Measurements from ENCODE around the gene UBE2L6. TPM values are rescaled to one million over a fixed set of nuclear protein-coding genes. Genes with fewer than 3 reads are reported as not detected.

UBE2L6 gene
- total and polyA plus RNA-seq, 2 donors (not counting 1 experiment from before 2014, with no cell fraction given): 63.5 to 70.7 TPM

- whole genome bisulfite sequencing (ENCODE audit: insufficient coverage): 3% methylated on average over 17 of the region's 17 CpGs
- no peak for DNase-seq
- Histone ChIP-seq H3K27me3 (replicated peaks in 1 of 4; ENCODE audit: control extremely low read depth in 1 of 4, control insufficient read depth in 3 of 4, insufficient read depth in 4 of 4, low read length in 3 of 4) (no peaks in the 10 kb centered on the region), H3K9ac (ENCODE audit: low read length) (peak overlapping the region; percentile 74), H3K4me1 (ENCODE audit: control insufficient read depth in 2 of 2, insufficient read depth in 2 of 2, low read length in 2 of 2) (peaks cover 13 to 17% of the 10 kb centered on the region in 2 donors), H2AFZ (ENCODE audit: insufficient read depth, low read depth, low read length, poor library complexity, severe bottlenecking) (peak overlapping the region; percentile 77), H4K20me1 (ENCODE audit: control insufficient read depth, insufficient read depth, low read length, poor library complexity, severe bottlenecking) (no peaks in the 10 kb centered on the region), H3K4me2 (replicated peaks; ENCODE audit: low read depth, low read length, poor library complexity, severe bottlenecking) (peak overlapping the region; percentile 89), H3K36me3 (replicated peaks in 1 of 2; ENCODE audit: control extremely low read depth in 1 of 2, control insufficient read depth in 1 of 2, extremely low read depth in 1 of 2, insufficient read depth in 2 of 2, low read length in 1 of 2) (peaks cover 0 to 12% of the 10 kb centered on the region in 2 experiments), H3K27ac (ENCODE audit: low read length in 2 of 2) (peak overlapping the region; percentile 67 to 91), H3K79me2 (ENCODE audit: control insufficient read depth, insufficient read depth, low read length) (peaks cover 12% of the 10 kb centered on the region), H3K9me3 (ENCODE audit: control extremely low read depth in 1 of 3, control insufficient read depth in 2 of 3, insufficient read depth in 1 of 3, low read length in 2 of 3) (no peaks in the 10 kb centered on the region), H3K4me3 (ENCODE audit: control extremely low read depth in 1 of 5, extremely low read depth in 1 of 5, insufficient read depth in 1 of 5, low read depth in 2 of 5, low read length in 4 of 5) (peak overlapping the region; percentile 70 to 94 (median 87))
- intact Hi-C loops (cut with micrococcal nuclease): loop anchor here (1.0 to 5.0 kb wide), 9 partner anchors 15 to 1049 kb away; partner anchors contain the start of genes CLP1, SELENOH, SLC43A1 and SLC43A3
- Mint-ChIP-seq H3K4me3 (peak overlapping the region; percentile 94), H3K4me1 (peaks cover 24% of the 10 kb centered on the region), H3K27ac (peak overlapping the region; percentile 95), H3K27me3 (no peaks in the 10 kb centered on the region), H3K9me3 (ENCODE audit: insufficient read depth) (no peaks in the 10 kb centered on the region)
- ATAC-seq (ENCODE audit: low read depth): no peak
- POLR2A ChIA-PET: interaction anchor here (0.6 kb wide), 1 partner anchor 142 kb away, joined by 3 read pairs; no protein-coding TSS in a partner anchor
- no peak for TF ChIP-seq CTCF (IDR thresholded peaks at IDR 0.05)
- no peak for TF ChIP-seq EZH2 (IDR thresholded peaks at IDR 0.05; ENCODE audit: borderline replicate concordance, insufficient read depth, low read depth, low read length, poor library complexity, severe bottlenecking)
- CTCF ChIA-PET: interaction anchor here (0.6 to 11.8 kb wide), 8 partner anchors 14 to 184 kb away, joined by 3 to 355 read pairs (median 26); partner anchors contain the start of genes RTN4RL2 and SLC43A1
These were observed 37.3 kb downstream of the UBE2L6 start for GRCh38 chr11:57530215-57530595.

DNA sequence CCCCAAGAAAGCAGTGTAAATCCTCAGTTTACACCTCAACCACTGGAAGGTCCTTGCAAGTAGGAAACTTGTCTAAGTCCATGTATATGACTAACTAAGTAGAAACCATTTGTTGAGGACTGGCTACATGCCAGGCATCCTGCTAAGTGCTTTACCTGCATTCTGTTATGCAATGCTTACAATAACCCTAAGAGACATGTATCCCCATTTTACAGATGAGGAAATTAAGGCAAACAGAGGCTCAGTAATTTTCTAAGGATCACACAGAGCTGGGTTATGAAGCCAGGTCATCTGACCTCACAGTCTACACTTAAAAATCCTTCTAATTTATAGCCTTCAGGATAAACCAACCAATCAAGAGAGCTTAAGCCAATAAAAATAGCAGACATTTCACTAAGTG is 38.5 kb downstream of the UBE2L6 start:
- Mint-ChIP-seq H3K4me3 (peak overlapping the region; percentile 37), H3K4me1 (peaks cover 24% of the 10 kb centered on the region), H3K27ac (no peak overlapping the region), H3K27me3 (no peaks in the 10 kb centered on the region), H3K9me3 (ENCODE audit: insufficient read depth) (no peaks in the 10 kb centered on the region)
- peaks cover 0 to 12% of the 10 kb centered on the region in 2 experiments for H3K36me3 ChIP-seq (replicated peaks in 1 of 2; ENCODE audit: control extremely low read depth in 1 of 2, control insufficient read depth in 1 of 2, extremely low read depth in 1 of 2, insufficient read depth in 2 of 2, low read length in 1 of 2)
- H3K79me2 ChIP-seq (ENCODE audit: control insufficient read depth, insufficient read depth, low read length): peaks cover 12% of the 10 kb centered on the region
- ChIA-PET CTCF (interaction anchor here (1.0 to 11.8 kb wide), 8 partner anchors 13 to 203 kb away, joined by 3 to 355 read pairs (median 41); partner anchors contain the start of genes RTN4RL2 and SLC43A1), POLR2A (interaction anchor here (0.6 kb wide), 1 partner anchor 69 kb away, joined by 4 read pairs; no protein-coding TSS in a partner anchor)
- no peaks in the 10 kb centered on the region for H3K27me3 ChIP-seq (replicated peaks in 1 of 4; ENCODE audit: control extremely low read depth in 1 of 4, control insufficient read depth in 3 of 4, insufficient read depth in 4 of 4, low read length in 3 of 4)
- no peak for ATAC-seq (ENCODE audit: low read depth)
- no peak overlapping the region for H3K27ac ChIP-seq (ENCODE audit: low read length in 2 of 2)
- DNase-seq: no peak
- H2AFZ ChIP-seq (ENCODE audit: insufficient read depth, low read depth, low read length, poor library complexity, severe bottlenecking): no peak overlapping the region
- intact Hi-C loops (cut with micrococcal nuclease): no loop called here
- no peak for TF ChIP-seq CTCF (IDR thresholded peaks at IDR 0.05)
- no peak for TF ChIP-seq EZH2 (IDR thresholded peaks at IDR 0.05; ENCODE audit: borderline replicate concordance, insufficient read depth, low read depth, low read length, poor library complexity, severe bottlenecking)
- no peak overlapping the region for H3K4me3 ChIP-seq (ENCODE audit: control extremely low read depth in 1 of 5, extremely low read depth in 1 of 5, insufficient read depth in 1 of 5, low read depth in 2 of 5, low read length in 4 of 5)
- H3K9ac ChIP-seq (ENCODE audit: low read length): no peak overlapping the region
- H3K4me1 ChIP-seq (ENCODE audit: control insufficient read depth in 2 of 2, insufficient read depth in 2 of 2, low read length in 2 of 2): peaks cover 13 to 17% of the 10 kb centered on the region in 2 donors
- no peak overlapping the region for H3K4me2 ChIP-seq (replicated peaks; ENCODE audit: low read depth, low read length, poor library complexity, severe bottlenecking)
- H4K20me1 ChIP-seq (ENCODE audit: control insufficient read depth, insufficient read depth, low read length, poor library complexity, severe bottlenecking): no peaks in the 10 kb centered on the region
- H3K9me3 ChIP-seq (ENCODE audit: control extremely low read depth in 1 of 3, control insufficient read depth in 2 of 3, insufficient read depth in 1 of 3, low read length in 2 of 3): no peaks in the 10 kb centered on the region

Measured in B cell (primary cell).